Endodermal cell (in vitro differentiated cells): ENCODE measurements around the gene JTB. TPM values are rescaled to one million over a fixed set of nuclear protein-coding genes. Genes with fewer than 3 reads are reported as not detected.

Source experiments
- DNase-seq: peaks from one replicate; pipeline ENCODE4 v3.0.0-alpha.2; 2017
- H3K27ac ChIP-seq: 2 replicates; pipeline ENCODE4 v1.5.1; 2013; ENCODE audit warnings: mild to moderate bottlenecking, low read depth, low read length, moderate library complexity
- H3K27me3 ChIP-seq: 2 replicates; pipeline ENCODE4 v1.6.1; 2013; ENCODE audit warnings: mild to moderate bottlenecking, low read length, moderate library complexity; ENCODE audit not compliant: insufficient read depth, control insufficient read depth, poor library complexity, severe bottlenecking
- H3K36me3 ChIP-seq: 2 replicates; pipeline ENCODE4 v1.7.0; 2013; ENCODE audit warnings: mild to moderate bottlenecking, low read length, moderate library complexity; ENCODE audit not compliant: control insufficient read depth, insufficient read depth
- H3K4me1 ChIP-seq: one replicate; pipeline ENCODE4 v1.7.0; 2013; ENCODE audit warnings: low read length; ENCODE audit not compliant: control insufficient read depth, insufficient read depth
- H3K4me3 ChIP-seq: 2 replicates; pipeline ENCODE4 v1.5.1; 2013; ENCODE audit warnings: mild to moderate bottlenecking, low read length, moderate library complexity
- H3K9ac ChIP-seq: 2 replicates; pipeline ENCODE4 v1.6.1; 2013; ENCODE audit warnings: mild to moderate bottlenecking, low read length, moderate library complexity; ENCODE audit not compliant: poor library complexity, severe bottlenecking; ENCODE audit errors: extremely low read depth
- H3K9me3 ChIP-seq: 2 replicates; pipeline ENCODE4 v1.6.1; 2013; ENCODE audit warnings: mild to moderate bottlenecking, low read length, moderate library complexity; ENCODE audit not compliant: control insufficient read depth
- H3K27ac Mint-ChIP-seq: 2 replicates; pipeline ENCODE4 v1.8.0; 2020; ENCODE audit warnings: mixed read lengths
- H3K27me3 Mint-ChIP-seq: 2 replicates; pipeline ENCODE4 v1.8.0; 2021; ENCODE audit warnings: mild to moderate bottlenecking, mixed read lengths; ENCODE audit not compliant: insufficient read depth
- H3K36me3 Mint-ChIP-seq: 2 replicates; pipeline ENCODE4 v1.8.0; 2020; ENCODE audit warnings: low read depth, mixed read lengths
- H3K4me1 Mint-ChIP-seq: 2 replicates; pipeline ENCODE4 v1.8.0; 2020; ENCODE audit warnings: mixed read lengths
- H3K4me3 Mint-ChIP-seq: 2 replicates; pipeline ENCODE4 v1.8.0; 2020; ENCODE audit warnings: mild to moderate bottlenecking, moderate library complexity, mixed read lengths
- H3K9me3 Mint-ChIP-seq: 2 replicates; pipeline ENCODE4 v1.8.0; 2020; ENCODE audit warnings: mild to moderate bottlenecking, mixed read lengths
- CTCF ChIP-seq: fragments of 200-600 bp; sonication (generic); conservative IDR thresholded peaks from 2 replicates; pipeline ENCODE4 v1.5.0; 2021; ENCODE audit warnings: antibody characterized with exemption, mild to moderate bottlenecking
- WGBS, 2 experiments: methylation state at CpG; one replicate each; pipeline versions ENCODE4 v1.1.5 to v1.1.7; 2013; ENCODE audit warnings: missing lambda C conversion rate in 2 of 2, mixed read lengths in 1 of 2; ENCODE audit not compliant: insufficient coverage in 1 of 2, insufficient read length in 1 of 2; 5-methylcytosine and 5-hydroxymethylcytosine counted together
- total RNA-seq, 2 donors: library from RNA; stranded (reverse); fragmentation: NEBNext Ultra II Directional in 1 of 2; extraction: Animal tissue kit (Norgen Biotek cat#: 25700) in 1 of 2; gene quantifications; 2 replicates in 1 of 2; 3 replicates in 1 of 2; pipeline ENCODE4 v1.2.1, GENCODE V29; 2021

Gene JTB
- total RNA-seq, 2 donors from 2014 or later = 63.6 to 72.8 TPM

DNA sequence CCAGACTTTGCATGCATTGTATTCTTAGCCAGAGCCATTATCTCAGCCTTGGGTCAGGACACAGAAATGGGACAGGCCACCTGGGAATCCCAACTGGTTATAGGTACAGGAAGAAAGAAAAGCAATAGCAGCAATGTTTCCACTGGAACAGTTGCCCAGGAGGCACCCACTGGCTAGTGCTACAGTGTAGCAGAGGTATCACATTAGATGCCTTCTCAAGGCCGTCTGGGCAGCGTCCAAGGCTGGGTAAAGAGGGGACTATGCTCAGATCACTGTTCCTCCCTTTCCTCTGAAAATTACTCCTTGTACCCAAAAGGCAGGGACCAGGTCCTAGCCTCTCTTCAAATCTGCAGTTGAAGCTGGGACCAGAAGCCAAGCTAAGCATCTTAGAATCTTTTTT lies 7.1 kb downstream of the JTB start:
- Mint-ChIP-seq H3K9me3 (no peaks in the 10 kb centered on the region), H3K4me3 (no peak overlapping the region), H3K36me3 (peaks cover 20% of the 10 kb centered on the region), H3K27ac (no peak overlapping the region), H3K27me3 (no peaks in the 10 kb centered on the region), H3K4me1 (peaks cover 23% of the 10 kb centered on the region)
- H3K36me3 ChIP-seq = peaks cover 22% of the 10 kb centered on the region
- H3K9ac ChIP-seq = no peak overlapping the region
- no peak overlapping the region for H3K27ac ChIP-seq
- H3K4me1 ChIP-seq = no peaks in the 10 kb centered on the region
- no peaks in the 10 kb centered on the region for H3K9me3 ChIP-seq
- whole genome bisulfite sequencing, 2 experiments = 100% methylated on average over 2 of the region's 2 CpGs; no CpG with 5 or more reads in 1 of the 2 experiments
- DNase-seq = no peak
- no peak overlapping the region for H3K4me3 ChIP-seq
- no peaks in the 10 kb centered on the region for H3K27me3 ChIP-seq
- TF ChIP-seq CTCF = no peak

DNA sequence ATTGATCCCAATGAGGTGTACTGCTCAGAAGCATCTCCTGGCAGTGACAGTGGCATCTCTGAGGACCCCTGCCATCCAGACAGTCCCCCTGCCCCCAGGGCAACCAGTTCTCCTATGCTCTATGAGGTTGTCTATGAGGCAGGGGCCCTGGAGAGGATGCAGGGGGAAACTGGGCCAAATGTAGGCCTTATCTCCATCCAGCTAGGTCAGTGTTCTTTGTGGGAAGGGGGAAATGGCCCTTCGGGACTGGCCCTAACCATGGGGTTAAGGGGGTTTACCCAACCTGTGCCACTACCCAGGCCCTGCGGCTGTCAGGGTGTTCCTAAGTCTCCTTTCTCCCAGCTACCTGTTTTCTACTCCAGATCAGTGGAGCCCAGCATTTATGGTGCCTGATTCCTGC lies 8.5 kb downstream of the JTB start:
- WGBS, 2 experiments = 87 to 100% methylated on average over 1 to 2 of the region's 2 CpGs
- no peaks in the 10 kb centered on the region for H3K9me3 ChIP-seq
- DNase-seq = no peak
- peak overlapping the region; percentile 97 for H3K4me3 ChIP-seq
- H3K27me3 ChIP-seq = no peaks in the 10 kb centered on the region
- H3K27ac ChIP-seq = no peak overlapping the region
- H3K4me1 ChIP-seq = no peaks in the 10 kb centered on the region
- Mint-ChIP-seq H3K4me3 (peak overlapping the region; percentile 89), H3K9me3 (no peaks in the 10 kb centered on the region), H3K4me1 (peaks cover 23% of the 10 kb centered on the region), H3K27ac (no peak overlapping the region), H3K36me3 (peaks cover 10% of the 10 kb centered on the region), H3K27me3 (no peaks in the 10 kb centered on the region)
- no peak for TF ChIP-seq CTCF
- peaks cover 10% of the 10 kb centered on the region for H3K36me3 ChIP-seq
- no peak overlapping the region for H3K9ac ChIP-seq

- Mint-ChIP-seq H3K27ac (peak overlapping the region; percentile 96), H3K27me3 (no peaks in the 10 kb centered on the region), H3K9me3 (no peaks in the 10 kb centered on the region), H3K36me3 (peaks cover 6% of the 10 kb centered on the region), H3K4me3 (peak overlapping the region; percentile 89), H3K4me1 (peaks cover 24% of the 10 kb centered on the region)
- Histone ChIP-seq H3K9me3 (no peaks in the 10 kb centered on the region), H3K4me1 (no peaks in the 10 kb centered on the region), H3K4me3 (peak overlapping the region; percentile 97), H3K36me3 (peaks cover 5% of the 10 kb centered on the region), H3K9ac (peak overlapping the region; percentile 76), H3K27me3 (no peaks in the 10 kb centered on the region), H3K27ac (peak overlapping the region; percentile 97)
- TF ChIP-seq CTCF = no peak
- WGBS, 2 experiments = 65 to 100% methylated on average over 1 to 13 of the region's 13 CpGs
- no peak for DNase-seq
Measured at GRCh38 chr1:153968408-153968807, 9.1 kb downstream of the JTB start.
